ENCODE data around the gene FAM89A.
A peak's percentile ranks its signal among the peaks of the same experiment; 100 is the strongest.

Gene FAM89A

GRCh38 chr1:230979389-230979716 is 60.7 kb downstream of the FAM89A start:
- 0 out of 2 replicates have a peak, but pooled peaks cover 4% of the 10 kb centered on the region for H3K4me1 ChIP-seq (ENCODE audit: insufficient read depth, low read length)
- H3K9ac ChIP-seq (ENCODE audit: low read depth, low read length) = peak overlapping the region; percentile 64; the same call in 1 of the 2 replicates
- no peaks in the 10 kb centered on the region for H3K36me3 ChIP-seq (ENCODE audit: insufficient read depth, low read length)
- H3K9me3 ChIP-seq (ENCODE audit: control insufficient read depth, insufficient read depth, low read length) = no peaks in the 10 kb centered on the region

- 0 out of 2 replicates have a peak, but pooled peaks cover 4% of the 10 kb centered on the region for H3K4me1 ChIP-seq (ENCODE audit: insufficient read depth, low read length)
Observed at GRCh38 chr1:230978491-230979388, 61.3 kb downstream of the FAM89A start, which contains the start of the genes ARV1 and TTC13. ARV1 (plus strand) TSS chr1:230979094; CDS start chr1:230979106, 12 bp downstream. TTC13 (minus strand) TSS chr1:230978861; CDS start chr1:230978830, 31 bp downstream.

GRCh38 chr1:230977761-230978490 is 62.1 kb downstream of the FAM89A start:
- Histone ChIP-seq H3K9ac (ENCODE audit: low read depth, low read length) (peak overlapping the region; percentile 64; the same call in 1 of the 2 replicates), H3K9me3 (ENCODE audit: control insufficient read depth, insufficient read depth, low read length) (no peaks in the 10 kb centered on the region), H3K4me1 (ENCODE audit: insufficient read depth, low read length) (0 out of 2 replicates have a peak, but pooled peaks cover 4% of the 10 kb centered on the region), H3K36me3 (ENCODE audit: insufficient read depth, low read length) (no peaks in the 10 kb centered on the region)

More at GRCh38 chr1:230978491-230979388, 61.3 kb downstream of the FAM89A start, which contains the start of the genes ARV1 and TTC13:
- H3K9ac ChIP-seq (ENCODE audit: low read depth, low read length) = peak within 1 kb of the TSS; percentile 64
- H3K36me3 ChIP-seq (ENCODE audit: insufficient read depth, low read length) = no peaks in the 10 kb centered on the region
- no peaks in the 10 kb centered on the region for H3K9me3 ChIP-seq (ENCODE audit: control insufficient read depth, insufficient read depth, low read length)

- no peak overlapping the region for H3K9ac ChIP-seq (ENCODE audit: low read depth, low read length)
- no peaks in the 10 kb centered on the region for H3K9me3 ChIP-seq (ENCODE audit: control insufficient read depth, insufficient read depth, low read length)
- H3K4me1 ChIP-seq (ENCODE audit: insufficient read depth, low read length) = 0 out of 2 replicates have a peak, but pooled peaks cover 4% of the 10 kb centered on the region
- no peaks in the 10 kb centered on the region for H3K36me3 ChIP-seq (ENCODE audit: insufficient read depth, low read length)
Observed at GRCh38 chr1:230976825-230977747, 63.0 kb downstream of the FAM89A start.

GRCh38 chr1:230976360-230976759 is 63.7 kb downstream of the FAM89A start:
- Histone ChIP-seq H3K9ac (ENCODE audit: low read depth, low read length) (no peak overlapping the region), H3K9me3 (ENCODE audit: control insufficient read depth, insufficient read depth, low read length) (no peaks in the 10 kb centered on the region), H3K4me1 (ENCODE audit: insufficient read depth, low read length) (0 out of 2 replicates have a peak, but pooled peaks cover 4% of the 10 kb centered on the region), H3K36me3 (ENCODE audit: insufficient read depth, low read length) (no peaks in the 10 kb centered on the region)

GRCh38 chr1:230975636-230976035 is 64.4 kb downstream of the FAM89A start:
- Histone ChIP-seq H3K4me1 (ENCODE audit: insufficient read depth, low read length) (0 out of 2 replicates have a peak, but pooled peaks cover 4% of the 10 kb centered on the region), H3K9me3 (ENCODE audit: control insufficient read depth, insufficient read depth, low read length) (no peaks in the 10 kb centered on the region), H3K36me3 (ENCODE audit: insufficient read depth, low read length) (no peaks in the 10 kb centered on the region), H3K9ac (ENCODE audit: low read depth, low read length) (no peak overlapping the region)

GRCh38 chr1:230972855-230973271 is 67.2 kb downstream of the FAM89A start:
- Histone ChIP-seq H3K9ac (ENCODE audit: low read depth, low read length) (no peak overlapping the region), H3K4me1 (ENCODE audit: insufficient read depth, low read length) (0 out of 2 replicates have a peak, but pooled peaks cover 3% of the 10 kb centered on the region), H3K9me3 (ENCODE audit: control insufficient read depth, insufficient read depth, low read length) (no peaks in the 10 kb centered on the region), H3K36me3 (ENCODE audit: insufficient read depth, low read length) (no peaks in the 10 kb centered on the region)

- no peaks in the 10 kb centered on the region for H3K9me3 ChIP-seq (ENCODE audit: control insufficient read depth, insufficient read depth, low read length)
- H3K4me1 ChIP-seq (ENCODE audit: insufficient read depth, low read length) = no peaks in the 10 kb centered on the region
- no peaks in the 10 kb centered on the region for H3K36me3 ChIP-seq (ENCODE audit: insufficient read depth, low read length)
- H3K9ac ChIP-seq (ENCODE audit: low read depth, low read length) = no peak overlapping the region
Observed at GRCh38 chr1:230971771-230972170, 68.3 kb downstream of the FAM89A start.

- Histone ChIP-seq H3K9ac (ENCODE audit: low read depth, low read length) (no peak overlapping the region), H3K9me3 (ENCODE audit: control insufficient read depth, insufficient read depth, low read length) (no peaks in the 10 kb centered on the region), H3K4me1 (ENCODE audit: insufficient read depth, low read length) (no peaks in the 10 kb centered on the region), H3K36me3 (ENCODE audit: insufficient read depth, low read length) (no peaks in the 10 kb centered on the region)
Observed at GRCh38 chr1:230970432-230970831, 69.6 kb downstream of the FAM89A start.
